OCI-LY7 (cell line): Measurements from ENCODE around the gene SLC25A3. TPM values are rescaled to one million over a fixed set of nuclear protein-coding genes. Genes with fewer than 3 reads are reported as not detected.

Experiments used
- BruUV-seq: library from RNA; stranded (reverse); fragments of 400-500 nt; replicated peaks from 2 replicates; lab custom pipeline; 2021; lab: Mats Ljungman, UMichigan
- CTCF ChIA-PET: fragments of 300-600 bp; sonication (Branson Sonifier 250); formaldehyde crosslinking; loops from one replicate; lab custom pipeline; 2022; ENCODE audit warnings: antibody characterized with exemption; ENCODE audit not compliant: unreplicated experiment; lab: Charles Lee
- POLR2A ChIA-PET: fragments of 300-600 bp; sonication (Branson Sonifier 250); formaldehyde crosslinking; loops from one replicate; lab custom pipeline; 2022; ENCODE audit warnings: antibody characterized with exemption; lab: Charles Lee
- DNase-seq: peaks from one replicate; pipeline ENCODE4 v3.0.0-alpha.2; 2015; ENCODE audit warnings: low spot score
- H2AFZ ChIP-seq: fragments of 200-600 bp; sonication (generic), shearing (Covaris generic); 2 replicates; pipeline ENCODE4 v1.6.1; 2014; ENCODE audit warnings: mild to moderate bottlenecking, antibody characterized with exemption, low read length, moderate library complexity
- H3K27ac ChIP-seq: fragments of 200-600 bp; sonication (generic); 2 replicates; pipeline ENCODE4 v1.5.1; 2014; ENCODE audit warnings: mixed run types, low read depth, mild to moderate bottlenecking, moderate library complexity, low read length, inconsistent platforms; ENCODE audit not compliant: poor library complexity, severe bottlenecking
- H3K36me3 ChIP-seq: fragments of 200-600 bp; sonication (generic); 2 replicates; pipeline ENCODE4 v1.6.1; 2014; ENCODE audit warnings: mild to moderate bottlenecking, antibody characterized with exemption, low read length, moderate library complexity, mixed read lengths; ENCODE audit not compliant: insufficient read depth
- H3K4me1 ChIP-seq: fragments of 200-600 bp; sonication (generic); 2 replicates; pipeline ENCODE4 v1.5.1; 2014; ENCODE audit warnings: mild to moderate bottlenecking, low read length; ENCODE audit not compliant: insufficient read depth, poor library complexity, severe bottlenecking
- H3K4me2 ChIP-seq: fragments of 200-600 bp; sonication (generic); 2 replicates; pipeline ENCODE4 v1.6.1; 2014; ENCODE audit warnings: mild to moderate bottlenecking, low read length
- H3K4me3 ChIP-seq: fragments of 200-600 bp; sonication (generic); 2 replicates; pipeline ENCODE4 v1.5.1; 2014; ENCODE audit warnings: mild to moderate bottlenecking, low read depth, low read length; ENCODE audit not compliant: poor library complexity, severe bottlenecking
- H3K79me2 ChIP-seq: fragments of 200-600 bp; sonication (generic); 2 replicates; pipeline ENCODE4 v1.6.1; 2016; ENCODE audit warnings: low read depth, mild to moderate bottlenecking, low read length, moderate library complexity, mixed read lengths; ENCODE audit not compliant: insufficient read depth
- H3K9me2 ChIP-seq: fragments of 200-600 bp; sonication (generic); 2 replicates; pipeline ENCODE4 v1.6.1; 2016; ENCODE audit warnings: mild to moderate bottlenecking, low read length, mixed read lengths; ENCODE audit not compliant: insufficient read depth
- H3K9me3 ChIP-seq: fragments of 200-600 bp; sonication (generic); 2 replicates; pipeline ENCODE4 v1.6.1; 2014; ENCODE audit warnings: mild to moderate bottlenecking, mixed run types, low read length, mixed read lengths
- H4K20me1 ChIP-seq: fragments of 200-600 bp; sonication (generic); 2 replicates; pipeline ENCODE4 v1.6.1; 2014; ENCODE audit warnings: mild to moderate bottlenecking, antibody characterized with exemption, low read length, moderate library complexity, mixed read lengths; ENCODE audit not compliant: insufficient read depth
- EZH2phosphoT487 ChIP-seq: fragments of 200-600 bp; sonication (generic); IDR thresholded peaks from 2 replicates; pipeline ENCODE4 v1.6.1; 2018; ENCODE audit warnings: low read depth, borderline replicate concordance, mild to moderate bottlenecking, mixed run types, antibody characterized with exemption, low read length, moderate library complexity, mixed read lengths
- intact Hi-C: fragments of 100-400 bp; cut with micrococcal nuclease; formaldehyde crosslinking; loops from one replicate; pipeline ENCODE4 v1.10.0; 2022; ENCODE audit not compliant: unreplicated experiment
- total RNA-seq, 2 experiments: library from RNA; depleted of rRNA in 1 of 2; stranded (reverse); fragments of >200 nt in 1 of 2; shearing (Covaris generic) in 1 of 2; gene quantifications; 2 replicates each; pipeline ENCODE4 v1.2.3, GENCODE V29; 2014 to 2022
- TF ChIP-seq, protein P1 (sequence below): fragments of 200-600 bp; sonication (generic); conservative IDR thresholded peaks from 2 replicates; pipeline ENCODE4 v1.5.1; 2014; ENCODE audit warnings: mild to moderate bottlenecking, antibody characterized with exemption, low read length, moderate library complexity, mixed read lengths

Gene SLC25A3
- total RNA-seq, 2 experiments from 2014 or later: 355 to 476 TPM

DNA sequence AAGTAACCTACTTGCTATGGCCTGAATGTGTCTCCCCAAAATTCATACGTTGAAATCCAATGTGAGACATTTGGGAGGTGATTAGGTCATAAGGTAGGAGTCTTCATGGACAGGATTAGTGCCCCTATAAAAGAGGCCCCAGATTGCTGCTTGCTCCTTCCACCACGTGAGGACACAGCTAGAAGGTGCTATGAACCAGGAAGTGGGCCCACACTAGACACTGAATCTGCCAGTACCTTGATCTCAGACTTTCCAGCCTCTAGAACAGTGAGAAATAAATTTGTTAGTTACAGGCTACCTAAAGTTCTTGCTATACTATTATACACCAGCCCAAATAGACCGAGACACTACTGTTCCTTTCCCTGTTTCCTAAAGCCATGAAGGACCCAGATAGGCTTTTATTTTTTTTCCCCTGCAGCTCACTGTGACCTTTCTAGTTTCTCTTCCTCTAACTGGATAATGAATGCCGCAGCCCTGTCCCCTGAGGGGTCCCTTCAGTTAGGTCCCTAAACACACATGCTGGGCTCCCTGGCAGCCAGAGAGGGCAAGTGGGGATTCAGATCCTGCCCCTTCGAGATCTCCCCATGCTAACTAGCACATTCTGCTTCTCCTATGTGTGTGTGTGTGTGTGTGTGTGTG lies 19.3 kb downstream of the SLC25A3 start:
- Histone ChIP-seq H3K4me3 (peak overlapping the region; percentile 5), H3K27ac (peak overlapping the region; percentile 53), H3K4me1 (peaks cover 16% of the 10 kb centered on the region), H3K36me3 (no peaks in the 10 kb centered on the region), H3K9me3 (no peaks in the 10 kb centered on the region), H4K20me1 (no peaks in the 10 kb centered on the region), H3K4me2 (peak overlapping the region; percentile 54), H2AFZ (peak overlapping the region; percentile 75), H3K79me2 (no peaks in the 10 kb centered on the region), H3K9me2 (no peaks in the 10 kb centered on the region)
- ChIA-PET CTCF (no interaction called here), POLR2A (interaction anchor here (0.6 to 2.1 kb wide), 11 partner anchors 9 to 56 kb away, joined by 3 to 13 read pairs (median 5); partner anchors contain the start of genes IKBIP and SLC25A3)
- DNase-seq: peak; percentile 77
- TF ChIP-seq, protein P1, sequence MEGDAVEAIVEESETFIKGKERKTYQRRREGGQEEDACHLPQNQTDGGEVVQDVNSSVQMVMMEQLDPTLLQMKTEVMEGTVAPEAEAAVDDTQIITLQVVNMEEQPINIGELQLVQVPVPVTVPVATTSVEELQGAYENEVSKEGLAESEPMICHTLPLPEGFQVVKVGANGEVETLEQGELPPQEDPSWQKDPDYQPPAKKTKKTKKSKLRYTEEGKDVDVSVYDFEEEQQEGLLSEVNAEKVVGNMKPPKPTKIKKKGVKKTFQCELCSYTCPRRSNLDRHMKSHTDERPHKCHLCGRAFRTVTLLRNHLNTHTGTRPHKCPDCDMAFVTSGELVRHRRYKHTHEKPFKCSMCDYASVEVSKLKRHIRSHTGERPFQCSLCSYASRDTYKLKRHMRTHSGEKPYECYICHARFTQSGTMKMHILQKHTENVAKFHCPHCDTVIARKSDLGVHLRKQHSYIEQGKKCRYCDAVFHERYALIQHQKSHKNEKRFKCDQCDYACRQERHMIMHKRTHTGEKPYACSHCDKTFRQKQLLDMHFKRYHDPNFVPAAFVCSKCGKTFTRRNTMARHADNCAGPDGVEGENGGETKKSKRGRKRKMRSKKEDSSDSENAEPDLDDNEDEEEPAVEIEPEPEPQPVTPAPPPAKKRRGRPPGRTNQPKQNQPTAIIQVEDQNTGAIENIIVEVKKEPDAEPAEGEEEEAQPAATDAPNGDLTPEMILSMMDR: peak; percentile 42; the same call in 1 of the 2 replicates
- TF ChIP-seq EZH2phosphoT487: no peak
- no TSS peak for BruUV-seq
- intact Hi-C loops: loop anchor here (2.0 kb wide), 1 partner anchor 32 kb away; the partner anchor contains the start of genes APAF1 and IKBIP

DNA sequence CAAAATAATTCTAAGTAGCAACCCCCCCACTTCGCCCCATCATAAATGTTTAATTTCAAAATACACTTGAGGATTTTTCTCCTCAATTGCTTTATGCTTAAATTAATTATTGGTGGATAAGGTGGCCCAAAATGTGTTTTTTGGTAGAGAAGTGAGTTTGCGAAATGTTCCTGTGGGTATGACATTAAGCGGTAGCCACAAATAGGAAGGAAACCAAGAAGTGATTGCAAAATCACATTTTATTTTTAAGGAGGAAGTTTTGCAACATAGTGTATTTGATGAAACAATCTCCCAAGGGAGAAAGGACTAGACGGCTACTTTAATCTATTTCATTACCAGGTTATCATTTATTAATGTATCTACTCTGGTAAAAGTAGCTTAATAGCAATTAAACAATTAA lies 25.5 kb downstream of the SLC25A3 start:
- H3K4me2 ChIP-seq: no peak overlapping the region
- intact Hi-C loops: no loop called here
- no peaks in the 10 kb centered on the region for H3K79me2 ChIP-seq
- DNase-seq: no peak
- BruUV-seq: no TSS peak
- H3K4me1 ChIP-seq: no peaks in the 10 kb centered on the region
- no peak overlapping the region for H3K4me3 ChIP-seq
- no peaks in the 10 kb centered on the region for H3K36me3 ChIP-seq
- TF ChIP-seq, protein P1: no peak
- no peak for TF ChIP-seq EZH2phosphoT487
- POLR2A ChIA-PET: interaction anchor here (0.6 to 2.2 kb wide), 8 partner anchors 11 to 1639 kb away, joined by 3 to 11 read pairs (median 4); partner anchors contain the start of gene SLC25A3
- H4K20me1 ChIP-seq: no peaks in the 10 kb centered on the region
- H3K27ac ChIP-seq: no peak overlapping the region
- no peaks in the 10 kb centered on the region; the same call in 1 of the 2 replicates for H3K9me3 ChIP-seq
- no peak overlapping the region for H2AFZ ChIP-seq
- no peaks in the 10 kb centered on the region for H3K9me2 ChIP-seq
- CTCF ChIA-PET: no interaction called here
